Hepatocyte (in vitro differentiated cells): ENCODE measurements around the gene SLC9A3.

Experiments used
- EZH2phosphoT487 ChIP-seq: fragments of 200-600 bp; sonication (generic); IDR thresholded peaks from one replicate; pipeline ENCODE4 v1.6.1; 2018; ENCODE audit warnings: antibody characterized with exemption, mild to moderate bottlenecking, low read depth, moderate library complexity; ENCODE audit not compliant: unreplicated experiment, severe bottlenecking
- TF ChIP-seq, protein P1 (sequence below): fragments of 200-600 bp; sonication (generic); IDR thresholded peaks from 2 replicates; pipeline ENCODE4 v1.5.1; 2016; ENCODE audit warnings: antibody characterized with exemption, mild to moderate bottlenecking; ENCODE audit not compliant: poor library complexity

- TF ChIP-seq, protein P1, sequence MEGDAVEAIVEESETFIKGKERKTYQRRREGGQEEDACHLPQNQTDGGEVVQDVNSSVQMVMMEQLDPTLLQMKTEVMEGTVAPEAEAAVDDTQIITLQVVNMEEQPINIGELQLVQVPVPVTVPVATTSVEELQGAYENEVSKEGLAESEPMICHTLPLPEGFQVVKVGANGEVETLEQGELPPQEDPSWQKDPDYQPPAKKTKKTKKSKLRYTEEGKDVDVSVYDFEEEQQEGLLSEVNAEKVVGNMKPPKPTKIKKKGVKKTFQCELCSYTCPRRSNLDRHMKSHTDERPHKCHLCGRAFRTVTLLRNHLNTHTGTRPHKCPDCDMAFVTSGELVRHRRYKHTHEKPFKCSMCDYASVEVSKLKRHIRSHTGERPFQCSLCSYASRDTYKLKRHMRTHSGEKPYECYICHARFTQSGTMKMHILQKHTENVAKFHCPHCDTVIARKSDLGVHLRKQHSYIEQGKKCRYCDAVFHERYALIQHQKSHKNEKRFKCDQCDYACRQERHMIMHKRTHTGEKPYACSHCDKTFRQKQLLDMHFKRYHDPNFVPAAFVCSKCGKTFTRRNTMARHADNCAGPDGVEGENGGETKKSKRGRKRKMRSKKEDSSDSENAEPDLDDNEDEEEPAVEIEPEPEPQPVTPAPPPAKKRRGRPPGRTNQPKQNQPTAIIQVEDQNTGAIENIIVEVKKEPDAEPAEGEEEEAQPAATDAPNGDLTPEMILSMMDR: no peak
- TF ChIP-seq EZH2phosphoT487: no peak
These were observed 48.5 kb downstream of the SLC9A3 start for GRCh38 chr5:475704-476101.
